GM18505 (cell line): ENCODE results near the gene PRLR.
A peak's percentile ranks its signal among the peaks of the same experiment; 100 is the strongest.
"Not testable (repeated sequence)": the region's sequence is repeated elsewhere in the genome, so short reads cannot be mapped to it uniquely, and the experiment has no call there.

ENCODE experiments used
- ATAC-seq: cut with Tn5 transposase; IDR thresholded peaks from one replicate; pipeline ENCODE4 v1.9.1; 2021; ENCODE audit not compliant: unreplicated experiment
- POLR2A ChIP-seq: IDR thresholded peaks from 4 replicates; pipeline ENCODE4 v1.6.1; 2011; ENCODE audit warnings: borderline replicate concordance; ENCODE audit not compliant: insufficient read depth, insufficient read length; ENCODE audit errors: extremely low read depth

The PRLR gene

DNA sequence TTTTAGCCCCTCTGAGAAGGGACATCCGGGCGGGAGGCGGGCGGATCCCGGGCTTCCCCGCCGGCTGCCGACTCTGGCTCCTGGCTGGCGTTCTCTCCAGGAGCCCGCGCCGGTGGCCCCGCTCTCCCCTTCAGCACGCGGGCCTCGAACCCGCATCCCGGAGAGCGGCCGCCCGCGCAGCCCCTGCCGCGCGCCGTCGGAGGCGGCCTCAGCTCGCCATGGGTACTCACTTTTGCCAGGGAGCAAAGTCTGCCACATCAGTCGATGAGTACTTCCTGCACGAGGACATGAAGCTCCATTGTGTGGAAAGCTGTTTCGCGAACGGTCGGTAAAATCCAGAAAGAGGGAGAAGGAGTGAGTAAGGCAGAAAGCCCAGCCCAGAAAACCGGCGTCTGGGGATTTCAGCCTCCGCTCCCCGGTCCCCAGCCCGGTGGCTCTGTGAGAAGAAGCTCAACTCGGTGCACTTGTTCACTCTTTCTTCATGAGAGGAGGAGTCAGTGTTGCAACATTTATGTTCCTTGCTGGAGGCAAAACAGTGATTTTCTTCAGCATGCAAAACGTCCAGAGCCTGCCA lies at the start of gene PRLR:
Gene PRLR, minus strand, starts transcription at position 450 of the 574 bp plus-strand sequence. CDS start 140,867 bp downstream, outside the sequence.
- peak; percentile 7 for ATAC-seq
- TF ChIP-seq POLR2A = no peak

GRCh38 chr5:35274839-35275509 lies 44.7 kb upstream of the PRLR start:
- ATAC-seq = no peak
- TF ChIP-seq POLR2A = no peak

DNA sequence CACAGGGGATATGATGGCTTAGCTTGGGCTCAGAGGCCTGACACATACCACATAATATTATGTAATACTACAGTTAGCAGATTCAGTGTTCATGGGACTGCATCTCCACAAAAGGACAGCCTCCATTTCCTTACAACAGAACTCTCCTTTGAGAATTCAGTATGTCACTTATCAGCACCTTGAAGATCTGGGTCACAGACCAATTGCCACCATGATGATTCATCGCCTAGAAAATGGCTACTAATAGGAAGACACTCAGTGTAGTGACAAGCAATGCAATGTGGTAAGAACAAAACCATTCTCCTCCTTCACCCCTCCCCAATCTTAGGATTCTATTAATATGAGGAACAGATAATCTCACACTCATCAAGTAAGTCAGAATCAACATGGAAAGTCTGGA lies 38.7 kb upstream of the PRLR start:
- ATAC-seq = no peak
- TF ChIP-seq POLR2A = no peak

GRCh38 chr5:35266276-35266675 lies 36.0 kb upstream of the PRLR start:
- ATAC-seq = no peak
- TF ChIP-seq POLR2A = no peak

DNA sequence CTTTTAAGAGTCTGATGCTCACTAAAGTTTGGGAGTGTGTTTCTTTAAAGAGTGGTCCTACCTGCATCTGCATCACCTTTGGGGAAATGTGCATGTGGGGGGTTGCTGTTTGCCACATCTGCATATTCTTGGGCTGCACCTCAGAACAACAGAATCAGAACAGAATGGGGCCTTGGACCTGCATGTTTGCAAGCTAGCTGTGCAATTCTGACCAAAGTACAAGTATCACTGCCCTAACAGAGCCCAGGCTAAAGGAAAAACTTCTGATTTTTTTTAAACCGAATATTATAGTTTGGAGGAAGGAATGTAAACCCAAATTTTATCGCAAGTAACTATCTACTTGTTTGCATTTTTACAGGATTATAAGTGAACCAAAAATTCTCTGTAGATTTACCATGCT lies 34.2 kb upstream of the PRLR start:
- no peak for TF ChIP-seq POLR2A
- no peak for ATAC-seq

DNA sequence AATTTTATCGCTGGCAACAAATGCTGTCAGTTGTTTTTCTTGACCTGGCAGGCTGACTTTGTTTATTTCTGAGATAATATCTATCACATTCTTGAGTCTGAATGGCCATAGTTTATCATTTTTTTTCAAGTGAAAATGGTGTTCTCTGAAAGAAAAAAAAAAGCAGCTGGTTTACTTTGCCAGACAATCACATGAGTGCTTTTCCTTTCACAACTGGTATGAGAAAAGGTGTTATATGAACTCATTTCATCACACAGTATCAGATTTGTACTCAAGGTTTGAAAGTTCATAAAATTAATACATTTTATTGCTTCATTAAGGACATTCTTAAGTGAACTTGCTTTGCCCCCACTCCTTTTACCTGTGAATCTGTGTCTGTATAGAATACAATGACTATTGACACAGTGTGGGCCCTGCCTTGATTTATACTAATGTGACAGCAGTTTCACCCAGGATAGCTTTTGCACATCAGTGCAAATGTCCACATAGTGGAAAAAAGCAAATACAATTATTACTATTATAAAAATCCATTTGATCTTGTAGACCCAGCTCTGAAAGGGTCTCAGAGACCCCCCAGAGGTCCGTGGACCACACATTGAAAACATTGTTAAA lies 33.1 kb upstream of the PRLR start:
- no peak for TF ChIP-seq POLR2A
- no peak for ATAC-seq

DNA sequence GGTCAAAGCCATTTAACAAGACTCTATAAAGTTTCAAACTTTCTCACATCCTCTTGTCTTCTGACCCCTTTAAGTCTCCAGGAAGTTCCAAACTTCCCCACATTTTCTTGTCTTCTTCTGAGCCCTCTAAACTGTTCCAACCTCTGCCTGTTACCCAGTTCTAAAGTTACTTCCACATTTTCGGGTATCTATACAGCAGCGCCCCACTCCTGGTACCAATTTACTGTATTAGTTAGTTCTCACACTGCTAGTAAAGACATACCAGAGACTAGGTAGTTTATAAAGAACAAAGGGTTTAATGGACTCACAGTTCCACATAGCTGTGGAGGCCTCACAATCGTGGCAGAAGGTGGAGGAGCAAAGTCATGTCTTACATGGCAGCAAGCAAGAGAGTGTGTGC lies 23.3 kb upstream of the PRLR start:
- ATAC-seq = no peak

GRCh38 chr5:35252963-35253362 lies 22.7 kb upstream of the PRLR start:
- ATAC-seq = no peak
- no peak for TF ChIP-seq POLR2A

More for the DNA sequence above, 23.3 kb upstream of the PRLR start:
- no peak for TF ChIP-seq POLR2A

- TF ChIP-seq POLR2A = no peak
- no peak for ATAC-seq
Measured at GRCh38 chr5:35248843-35249780, 18.8 kb upstream of the PRLR start.

GRCh38 chr5:35247648-35248034 lies 17.4 kb upstream of the PRLR start:
- no peak for TF ChIP-seq POLR2A
- no peak for ATAC-seq

DNA sequence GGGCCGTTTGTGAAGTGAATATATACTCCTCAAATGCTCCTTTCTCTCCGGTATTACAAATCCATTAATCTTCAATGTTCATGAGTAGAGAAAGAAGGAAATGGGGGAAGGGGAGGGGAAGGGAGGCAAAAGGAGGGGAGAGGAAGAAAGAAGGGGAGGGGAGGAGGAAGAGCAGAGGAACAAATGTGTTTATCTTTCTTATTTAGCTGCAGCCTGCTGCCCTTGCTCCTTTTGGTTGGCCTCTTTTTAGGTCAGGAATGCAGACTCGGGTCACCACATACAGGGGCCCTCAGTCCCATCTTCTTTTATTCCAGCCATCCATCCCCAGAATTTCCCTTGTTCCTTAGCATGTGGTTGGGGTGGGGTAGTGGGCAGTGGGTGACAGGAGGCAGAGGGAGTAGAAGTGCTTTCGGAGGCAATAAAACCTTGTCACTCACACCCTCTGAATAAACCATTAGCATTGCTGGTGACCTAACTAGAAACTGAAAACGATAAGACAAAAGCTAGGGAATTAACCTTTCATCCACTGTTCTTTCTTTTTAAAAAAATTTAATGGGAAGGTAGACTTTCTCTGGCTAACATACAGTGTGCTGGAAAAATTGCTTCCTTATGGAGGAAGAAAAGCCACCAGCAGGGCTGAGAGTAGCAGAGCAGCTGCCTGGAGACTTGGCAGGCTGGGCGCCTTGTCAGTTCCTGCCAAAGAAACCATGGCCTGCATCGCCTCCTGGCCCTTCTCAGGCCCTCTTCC lies 16.8 kb upstream of the PRLR start:
- TF ChIP-seq POLR2A = no peak
- no peak for ATAC-seq

DNA sequence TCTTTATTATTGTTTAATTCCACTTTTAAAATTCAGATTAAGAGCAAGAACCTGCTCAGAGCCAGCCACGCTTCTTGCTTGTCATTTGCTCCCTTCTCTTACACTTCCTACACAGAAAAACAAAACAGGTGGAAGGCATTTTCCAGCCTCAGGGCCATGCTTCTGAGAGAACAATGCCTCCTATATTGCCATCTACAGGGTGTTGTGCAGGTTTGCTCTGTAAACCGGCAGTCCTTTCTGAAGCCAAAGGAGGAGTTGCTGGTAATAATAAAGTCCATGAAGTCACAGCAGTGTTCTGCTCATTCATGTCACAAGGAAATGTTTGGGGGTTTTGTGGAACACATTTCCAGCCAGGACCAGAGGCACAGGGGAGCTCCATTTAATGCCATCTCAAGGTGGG lies 16.1 kb upstream of the PRLR start:
- no peak for TF ChIP-seq POLR2A
- no peak for ATAC-seq

DNA sequence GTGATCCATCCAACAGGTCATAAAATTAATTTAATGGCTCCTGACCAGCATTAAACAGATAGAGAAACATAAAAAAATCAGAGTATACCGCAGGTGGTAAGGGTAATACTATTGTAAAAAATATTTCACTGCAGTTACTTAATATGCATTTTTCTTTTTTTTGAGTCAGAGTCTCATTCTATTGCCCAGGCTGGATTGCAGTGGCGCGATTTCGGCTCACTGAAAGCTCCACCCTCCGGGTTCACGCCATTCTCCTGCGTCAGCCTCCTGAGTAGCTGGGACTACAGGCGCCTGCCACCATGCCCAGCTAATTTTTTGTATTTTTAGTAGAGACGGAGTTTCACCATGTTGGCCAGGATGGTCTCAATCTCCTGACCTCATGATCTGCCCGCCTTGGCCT lies 15.1 kb upstream of the PRLR start:
- not testable (repeated sequence) for ATAC-seq
